GM19099 (cell line): Measurements from ENCODE around the gene ATG7.

ENCODE experiments used
- POLR2A ChIP-seq: IDR thresholded peaks from 3 replicates; pipeline ENCODE4 v1.6.1; 2011; ENCODE audit warnings: low read depth; ENCODE audit not compliant: insufficient read length; ENCODE audit errors: extremely low read depth

The ATG7 gene

GRCh38 chr3:11305509-11305908 lies 33.3 kb downstream of the ATG7 start:
- no peak for TF ChIP-seq POLR2A

- no peak for TF ChIP-seq POLR2A
These were observed 34.8 kb downstream of the ATG7 start for GRCh38 chr3:11306817-11307589.

GRCh38 chr3:11307830-11308432 lies 35.7 kb downstream of the ATG7 start:
- TF ChIP-seq POLR2A = no peak

- no peak for TF ChIP-seq POLR2A
These were observed 38.1 kb downstream of the ATG7 start for GRCh38 chr3:11310258-11310657.

GRCh38 chr3:11312166-11312565 lies 40.0 kb downstream of the ATG7 start:
- no peak for TF ChIP-seq POLR2A

- no peak for TF ChIP-seq POLR2A
These were observed 45.1 kb downstream of the ATG7 start for GRCh38 chr3:11317300-11317699.

- TF ChIP-seq POLR2A = no peak
These were observed 50.7 kb downstream of the ATG7 start for GRCh38 chr3:11322931-11323330.

- no peak for TF ChIP-seq POLR2A
These were observed 51.6 kb downstream of the ATG7 start for GRCh38 chr3:11323813-11324212.

GRCh38 chr3:11327619-11328018 lies 55.4 kb downstream of the ATG7 start:
- TF ChIP-seq POLR2A = no peak

- no peak for TF ChIP-seq POLR2A
These were observed 56.2 kb downstream of the ATG7 start for GRCh38 chr3:11328196-11328945.

GRCh38 chr3:11329777-11330176 lies 57.6 kb downstream of the ATG7 start:
- TF ChIP-seq POLR2A = no peak

- TF ChIP-seq POLR2A = no peak
These were observed 58.9 kb downstream of the ATG7 start for GRCh38 chr3:11331101-11331500.

- no peak for TF ChIP-seq POLR2A
These were observed 62.9 kb downstream of the ATG7 start for GRCh38 chr3:11335056-11335608.

GRCh38 chr3:11339541-11339940 lies 67.3 kb downstream of the ATG7 start:
- TF ChIP-seq POLR2A = no peak

GRCh38 chr3:11346416-11346815 lies 74.2 kb downstream of the ATG7 start:
- no peak for TF ChIP-seq POLR2A
